Measurements from ENCODE around the gene LETM1. TPM values are rescaled to one million over a fixed set of nuclear protein-coding genes. Genes with fewer than 3 reads are reported as not detected.
A peak's percentile ranks its signal among the peaks of the same experiment; 100 is the strongest.
"Not testable (repeated sequence)": the region's sequence is repeated elsewhere in the genome, so short reads cannot be mapped to it uniquely, and the experiment has no call there.

The LETM1 gene
- total RNA-seq, 1 donor from 2014 or later, result 109 TPM

DNA sequence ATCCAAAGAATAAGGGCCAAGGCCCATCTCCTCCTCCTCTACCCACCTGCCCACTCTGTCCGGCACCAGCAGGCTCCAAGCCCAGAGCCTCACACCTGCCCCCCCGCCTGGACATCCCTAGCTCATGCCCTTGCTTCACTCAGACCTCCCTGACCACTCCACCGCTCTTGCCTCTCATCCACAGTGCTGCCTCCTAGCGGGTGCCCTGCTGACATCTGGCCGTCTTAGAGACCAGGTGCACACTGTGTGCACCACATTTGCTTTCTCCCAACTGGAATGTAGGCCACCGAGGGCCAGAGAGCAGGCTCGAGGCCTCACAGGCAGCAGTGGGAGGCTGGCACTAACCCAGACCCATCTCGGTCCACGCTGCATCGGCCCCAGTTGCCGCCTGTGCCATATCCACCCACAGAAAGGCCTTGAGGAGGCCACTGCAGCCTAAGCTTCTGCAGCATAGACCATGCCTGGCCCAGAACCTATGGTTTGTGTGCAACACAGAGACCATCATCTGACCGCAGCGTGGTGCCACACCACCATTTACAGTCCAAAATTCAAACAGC lies 13.5 kb downstream of the LETM1 start:
- DNase-seq (ENCODE audit: low read depth) (no peak), FAIRE-seq (no peak)
- H3K4me3 ChIP-seq (ENCODE audit: low read depth, low read length), result no peak overlapping the region
- peaks cover 32% of the 10 kb centered on the region for H3K36me3 ChIP-seq (ENCODE audit: control insufficient read depth, insufficient read depth, low read length)
- TF ChIP-seq, protein P1, sequence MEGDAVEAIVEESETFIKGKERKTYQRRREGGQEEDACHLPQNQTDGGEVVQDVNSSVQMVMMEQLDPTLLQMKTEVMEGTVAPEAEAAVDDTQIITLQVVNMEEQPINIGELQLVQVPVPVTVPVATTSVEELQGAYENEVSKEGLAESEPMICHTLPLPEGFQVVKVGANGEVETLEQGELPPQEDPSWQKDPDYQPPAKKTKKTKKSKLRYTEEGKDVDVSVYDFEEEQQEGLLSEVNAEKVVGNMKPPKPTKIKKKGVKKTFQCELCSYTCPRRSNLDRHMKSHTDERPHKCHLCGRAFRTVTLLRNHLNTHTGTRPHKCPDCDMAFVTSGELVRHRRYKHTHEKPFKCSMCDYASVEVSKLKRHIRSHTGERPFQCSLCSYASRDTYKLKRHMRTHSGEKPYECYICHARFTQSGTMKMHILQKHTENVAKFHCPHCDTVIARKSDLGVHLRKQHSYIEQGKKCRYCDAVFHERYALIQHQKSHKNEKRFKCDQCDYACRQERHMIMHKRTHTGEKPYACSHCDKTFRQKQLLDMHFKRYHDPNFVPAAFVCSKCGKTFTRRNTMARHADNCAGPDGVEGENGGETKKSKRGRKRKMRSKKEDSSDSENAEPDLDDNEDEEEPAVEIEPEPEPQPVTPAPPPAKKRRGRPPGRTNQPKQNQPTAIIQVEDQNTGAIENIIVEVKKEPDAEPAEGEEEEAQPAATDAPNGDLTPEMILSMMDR (IDR thresholded peaks at IDR 0.05; ENCODE audit: insufficient read depth, low read length, severe bottlenecking), result no peak
- no peaks in the 10 kb centered on the region for H3K27me3 ChIP-seq (ENCODE audit: control insufficient read depth, insufficient read depth, low read length)

DNA sequence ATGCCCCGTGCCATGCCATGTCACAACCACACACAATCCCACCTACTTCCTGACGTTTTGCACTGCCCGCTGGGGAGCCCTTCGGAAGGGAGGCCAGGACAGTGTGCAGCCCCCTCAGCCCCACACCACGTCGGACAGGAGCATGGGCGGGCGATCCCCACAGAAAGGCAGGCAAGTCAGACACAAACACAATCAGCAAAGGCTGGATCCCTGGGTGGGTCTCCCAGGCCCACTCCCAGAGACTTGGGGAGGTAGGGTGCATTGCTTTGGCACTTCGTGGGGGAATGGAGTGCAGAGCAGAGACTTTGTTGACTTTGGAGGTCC lies 14.1 kb downstream of the LETM1 start:
- TF ChIP-seq, protein P1 (IDR thresholded peaks at IDR 0.05; ENCODE audit: insufficient read depth, low read length, severe bottlenecking), result no peak
- FAIRE-seq (no peak), DNase-seq (ENCODE audit: low read depth) (no peak)
- Histone ChIP-seq H3K4me3 (ENCODE audit: low read depth, low read length) (no peak overlapping the region), H3K36me3 (ENCODE audit: control insufficient read depth, insufficient read depth, low read length) (peaks cover 30% of the 10 kb centered on the region), H3K27me3 (ENCODE audit: control insufficient read depth, insufficient read depth, low read length) (no peaks in the 10 kb centered on the region)

DNA sequence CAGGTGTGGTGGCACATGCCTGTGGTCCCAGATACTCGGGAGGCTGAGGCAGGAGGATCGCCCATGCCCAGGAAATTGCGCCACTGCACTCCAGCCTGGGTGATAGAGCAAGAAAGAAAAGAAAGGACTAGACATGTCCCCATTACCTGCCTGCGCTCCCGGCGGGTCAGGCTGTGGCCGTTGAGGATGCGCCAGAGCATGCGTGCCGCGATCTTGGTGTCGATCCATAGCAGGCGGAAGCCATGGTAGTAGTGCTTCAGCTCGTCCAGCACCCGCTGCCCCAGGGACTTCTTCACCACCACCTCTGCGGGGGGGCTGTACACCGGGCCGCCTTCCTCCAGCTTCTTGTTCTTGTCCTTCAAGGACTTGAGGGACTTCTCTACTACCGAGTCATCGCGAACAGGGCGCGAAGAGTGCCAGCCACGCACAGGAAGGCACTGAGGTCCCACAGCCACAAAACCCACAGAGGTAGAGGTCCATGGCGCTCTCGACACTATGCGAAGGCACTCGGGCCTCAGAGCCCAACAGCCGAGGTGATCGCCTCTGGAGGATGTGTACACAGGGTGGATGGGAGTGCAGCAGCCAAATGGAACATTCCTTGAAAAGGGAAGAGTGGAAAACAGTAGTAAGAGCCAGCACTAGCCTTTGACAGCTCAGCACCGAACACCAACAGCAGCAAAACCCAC lies 14.6 kb downstream of the LETM1 start:
- Histone ChIP-seq H3K36me3 (ENCODE audit: control insufficient read depth, insufficient read depth, low read length) (peaks cover 32% of the 10 kb centered on the region), H3K4me3 (ENCODE audit: low read depth, low read length) (no peak overlapping the region), H3K27me3 (ENCODE audit: control insufficient read depth, insufficient read depth, low read length) (no peaks in the 10 kb centered on the region)
- DNase-seq (ENCODE audit: low read depth) (no peak), FAIRE-seq (no peak)
- TF ChIP-seq, protein P1 (IDR thresholded peaks at IDR 0.05; ENCODE audit: insufficient read depth, low read length, severe bottlenecking), result no peak

DNA sequence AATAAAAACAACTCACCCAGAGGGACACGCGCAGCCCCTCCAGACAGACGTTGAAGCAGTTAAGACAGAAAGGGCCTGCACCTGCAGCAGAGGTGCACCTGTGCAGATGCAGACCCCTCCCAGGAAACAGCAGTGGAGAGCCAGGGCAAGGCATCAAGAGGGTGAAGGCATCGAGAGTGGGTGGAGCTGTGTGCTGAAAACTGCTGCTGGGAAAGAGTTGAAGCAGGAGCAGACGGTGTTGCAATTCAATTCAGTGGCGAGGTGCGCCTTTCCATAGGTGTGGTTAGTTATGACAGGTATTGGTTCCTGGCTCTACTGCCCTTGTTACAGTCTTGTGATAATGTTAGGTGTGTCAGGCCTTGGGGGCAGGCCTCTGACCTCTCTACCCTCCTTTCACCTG lies 16.7 kb downstream of the LETM1 start:
- FAIRE-seq, result peak; percentile 73
- Histone ChIP-seq H3K27me3 (ENCODE audit: control insufficient read depth, insufficient read depth, low read length) (no peaks in the 10 kb centered on the region), H3K36me3 (ENCODE audit: control insufficient read depth, insufficient read depth, low read length) (peaks cover 41% of the 10 kb centered on the region), H3K4me3 (ENCODE audit: low read depth, low read length) (no peak overlapping the region)
- TF ChIP-seq, protein P1 (IDR thresholded peaks at IDR 0.05; ENCODE audit: insufficient read depth, low read length, severe bottlenecking), result no peak
- no peak for DNase-seq (ENCODE audit: low read depth)

DNA sequence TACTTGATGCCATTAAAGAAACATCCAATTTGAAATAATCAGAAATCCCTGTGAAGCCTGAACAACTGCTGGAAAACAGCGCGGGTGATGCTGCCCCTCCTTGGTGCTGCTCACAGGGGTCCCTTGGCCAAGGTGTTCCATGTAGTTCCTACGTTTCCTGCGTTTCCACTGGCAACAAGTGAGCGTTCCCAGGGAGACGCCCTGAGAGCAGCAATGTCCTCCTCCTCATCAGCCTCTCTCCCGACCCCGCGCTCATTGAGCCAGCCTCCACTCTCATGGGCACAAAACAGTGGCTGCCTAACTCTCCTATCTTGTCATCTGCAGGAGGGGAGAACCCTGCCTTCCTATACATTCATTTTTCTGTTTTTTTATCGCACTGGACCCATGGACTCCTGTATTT lies 18.9 kb downstream of the LETM1 start:
- DNase-seq (ENCODE audit: low read depth) (no peak), FAIRE-seq (no peak)
- Histone ChIP-seq H3K27me3 (ENCODE audit: control insufficient read depth, insufficient read depth, low read length) (no peaks in the 10 kb centered on the region), H3K36me3 (ENCODE audit: control insufficient read depth, insufficient read depth, low read length) (peaks cover 44% of the 10 kb centered on the region), H3K4me3 (ENCODE audit: low read depth, low read length) (no peak overlapping the region)
- TF ChIP-seq, protein P1 (IDR thresholded peaks at IDR 0.05; ENCODE audit: insufficient read depth, low read length, severe bottlenecking), result no peak

DNA sequence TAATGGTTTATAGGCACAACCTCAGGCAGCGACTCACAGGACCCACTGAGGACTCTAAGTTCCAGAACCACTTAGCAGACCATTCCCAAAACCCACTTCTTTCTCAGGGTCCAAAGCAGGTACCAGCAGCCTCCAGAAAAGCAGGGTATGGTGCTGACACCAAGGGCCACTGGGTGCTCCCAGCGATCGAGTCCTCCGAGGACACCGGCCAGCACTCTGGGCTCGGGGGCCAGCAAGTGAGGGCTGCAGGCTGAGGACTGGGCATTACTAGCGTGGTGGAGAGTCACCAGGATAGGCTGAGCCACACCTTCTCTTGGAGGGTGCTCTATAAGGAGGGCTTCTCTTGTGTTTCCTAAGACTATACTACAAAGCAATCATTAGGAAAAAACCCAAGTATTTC lies 19.3 kb downstream of the LETM1 start:
- FAIRE-seq (no peak), DNase-seq (ENCODE audit: low read depth) (no peak)
- Histone ChIP-seq H3K27me3 (ENCODE audit: control insufficient read depth, insufficient read depth, low read length) (no peaks in the 10 kb centered on the region), H3K36me3 (ENCODE audit: control insufficient read depth, insufficient read depth, low read length) (peaks cover 46% of the 10 kb centered on the region), H3K4me3 (ENCODE audit: low read depth, low read length) (no peak overlapping the region)
- TF ChIP-seq, protein P1 (IDR thresholded peaks at IDR 0.05; ENCODE audit: insufficient read depth, low read length, severe bottlenecking), result no peak

DNA sequence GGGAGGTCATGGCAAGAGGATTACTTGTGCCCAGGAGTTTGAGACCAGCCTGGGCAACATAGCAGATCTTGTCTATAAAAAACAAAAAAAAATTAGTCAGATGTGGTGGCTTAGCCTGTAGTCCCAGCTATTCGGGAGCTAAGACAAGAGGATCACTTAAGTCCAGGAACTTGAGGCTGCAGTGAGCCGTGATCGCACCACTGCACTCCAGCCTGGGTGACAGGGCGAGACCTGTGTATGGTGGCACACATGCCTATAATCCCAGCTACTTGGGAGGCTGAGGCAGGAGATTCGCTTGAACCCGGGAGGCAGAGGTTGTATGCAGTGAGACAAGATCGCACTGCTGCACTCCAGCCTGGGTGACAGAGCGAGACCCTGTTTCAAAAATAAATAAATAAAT lies 20.1 kb downstream of the LETM1 start:
- H3K36me3 ChIP-seq (ENCODE audit: control insufficient read depth, insufficient read depth, low read length), result peaks cover 47% of the 10 kb centered on the region
- not testable (repeated sequence) for H3K27me3 ChIP-seq (ENCODE audit: control insufficient read depth, insufficient read depth, low read length); FAIRE-seq; DNase-seq (ENCODE audit: low read depth); H3K4me3 ChIP-seq (ENCODE audit: low read depth, low read length)
